Measurements from ENCODE around the gene CLN5.

DNA sequence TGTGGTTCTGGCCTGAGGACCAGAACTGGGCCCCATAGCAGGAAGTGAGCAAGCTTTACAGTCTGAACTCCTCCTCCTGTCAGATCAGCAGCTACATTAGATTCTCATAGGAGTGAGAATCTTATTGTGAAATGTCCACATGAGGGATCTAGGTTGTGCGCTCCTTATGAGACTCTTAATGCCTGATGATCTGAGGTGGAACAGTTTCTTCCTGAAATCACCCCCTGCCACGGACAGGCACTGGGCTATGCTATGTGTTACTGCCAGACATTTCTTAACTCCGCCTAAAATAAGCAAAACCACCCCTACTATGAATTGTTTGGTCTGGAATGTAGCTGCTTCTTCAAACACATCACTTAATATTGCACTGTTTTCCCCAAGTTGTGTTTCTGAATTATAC, 30.5 kb downstream of the CLN5 start:
- TF ChIP-seq, protein P1, sequence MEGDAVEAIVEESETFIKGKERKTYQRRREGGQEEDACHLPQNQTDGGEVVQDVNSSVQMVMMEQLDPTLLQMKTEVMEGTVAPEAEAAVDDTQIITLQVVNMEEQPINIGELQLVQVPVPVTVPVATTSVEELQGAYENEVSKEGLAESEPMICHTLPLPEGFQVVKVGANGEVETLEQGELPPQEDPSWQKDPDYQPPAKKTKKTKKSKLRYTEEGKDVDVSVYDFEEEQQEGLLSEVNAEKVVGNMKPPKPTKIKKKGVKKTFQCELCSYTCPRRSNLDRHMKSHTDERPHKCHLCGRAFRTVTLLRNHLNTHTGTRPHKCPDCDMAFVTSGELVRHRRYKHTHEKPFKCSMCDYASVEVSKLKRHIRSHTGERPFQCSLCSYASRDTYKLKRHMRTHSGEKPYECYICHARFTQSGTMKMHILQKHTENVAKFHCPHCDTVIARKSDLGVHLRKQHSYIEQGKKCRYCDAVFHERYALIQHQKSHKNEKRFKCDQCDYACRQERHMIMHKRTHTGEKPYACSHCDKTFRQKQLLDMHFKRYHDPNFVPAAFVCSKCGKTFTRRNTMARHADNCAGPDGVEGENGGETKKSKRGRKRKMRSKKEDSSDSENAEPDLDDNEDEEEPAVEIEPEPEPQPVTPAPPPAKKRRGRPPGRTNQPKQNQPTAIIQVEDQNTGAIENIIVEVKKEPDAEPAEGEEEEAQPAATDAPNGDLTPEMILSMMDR (IDR thresholded peaks at IDR 0.05; ENCODE audit: insufficient read depth, low read length, poor library complexity, severe bottlenecking) = no peak
- no peak for TF ChIP-seq EZH2phosphoT487 (conservative IDR thresholded peaks at IDR 0.05; ENCODE audit: low read length)

All from SU-DHL-6 (cell line).